ENCODE data around the gene TUFM. TPM values are rescaled to one million over a fixed set of nuclear protein-coding genes. Genes with fewer than 3 reads are reported as not detected.

The TUFM gene
- total RNA-seq: 134 TPM

DNA sequence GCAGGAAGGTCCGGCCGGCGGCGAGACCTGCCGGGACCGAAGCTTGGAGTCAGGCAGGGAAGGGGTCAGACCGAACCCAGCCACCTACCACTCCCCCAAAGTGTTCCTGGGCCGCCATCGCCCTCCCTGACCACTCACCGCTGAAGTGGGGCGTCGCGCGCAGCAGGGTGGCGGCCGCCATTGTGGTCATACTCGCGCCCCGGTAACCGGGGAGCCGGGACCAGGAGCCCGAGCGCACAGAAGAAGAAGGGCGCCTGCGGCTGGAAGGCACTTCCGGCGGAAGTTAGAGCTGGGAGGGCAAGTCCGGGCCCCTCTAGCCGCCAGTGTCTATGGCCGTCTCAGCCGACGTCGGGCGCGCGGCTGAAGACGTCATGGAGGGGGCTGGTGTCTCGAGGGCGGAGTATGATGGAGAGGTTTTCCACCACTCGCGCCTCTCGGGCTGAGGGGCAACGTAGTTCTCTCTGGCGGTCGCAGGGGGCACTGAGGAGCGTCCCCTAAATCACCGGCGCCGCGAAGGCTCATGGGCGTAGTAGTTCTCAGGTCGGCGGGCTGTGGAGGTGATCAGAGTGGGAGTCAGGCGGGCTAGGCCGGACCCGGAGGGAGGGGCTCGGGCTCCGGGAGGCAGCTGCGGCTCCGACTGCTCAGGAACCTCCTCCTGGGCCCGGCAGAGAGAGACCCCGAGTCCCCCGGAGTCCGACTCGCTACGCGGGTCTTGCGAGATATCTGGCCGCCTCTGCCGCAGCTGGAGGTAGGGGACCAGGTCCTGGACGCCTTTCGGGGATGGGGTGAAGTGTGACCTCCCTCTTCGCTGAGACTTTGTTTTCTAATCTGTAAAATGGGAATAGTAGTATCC lies at the start of gene TUFM:
TUFM (minus strand) TSS at position 269 of the 853 bp plus-strand sequence; CDS start at position 190, 79 bp downstream.

DNA sequence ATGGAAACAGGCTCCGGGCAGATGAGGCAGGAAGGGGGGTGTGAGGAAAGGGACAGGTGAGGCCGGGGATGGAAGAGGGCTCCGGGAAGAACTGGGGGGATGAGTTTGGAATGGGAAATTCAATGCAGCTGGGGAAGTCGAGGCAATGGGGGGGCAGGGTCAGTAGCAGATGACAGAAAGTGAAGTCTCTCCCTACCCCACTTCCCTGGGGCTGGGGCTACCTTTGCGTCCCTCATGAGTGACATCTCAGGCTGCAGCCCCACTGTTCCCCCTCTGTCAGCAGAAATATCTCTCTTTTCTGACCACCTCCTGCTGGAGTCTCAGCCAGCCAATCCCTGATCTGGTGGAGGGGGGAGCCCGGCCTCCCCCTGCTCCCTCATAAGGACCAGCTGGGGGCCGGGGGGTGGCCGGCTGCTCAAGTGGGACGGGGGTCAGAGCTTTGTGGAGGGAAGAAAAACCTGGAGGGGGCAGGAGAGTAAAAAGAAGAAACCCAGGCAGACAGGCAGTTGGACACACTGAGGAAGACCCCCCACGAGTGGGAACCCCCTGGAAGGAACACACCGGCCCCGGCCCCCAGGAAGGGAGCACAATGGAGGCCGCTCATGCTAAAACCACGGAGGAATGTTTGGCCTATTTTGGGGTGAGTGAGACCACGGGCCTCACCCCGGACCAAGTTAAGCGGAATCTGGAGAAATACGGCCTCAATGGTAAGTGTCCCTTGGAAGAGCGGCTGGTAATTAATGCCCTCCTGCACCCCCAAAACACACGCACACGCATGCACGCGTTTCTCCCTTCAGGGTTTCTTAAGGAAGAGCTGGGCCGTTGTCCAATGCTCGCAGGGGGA lies 32.2 kb upstream of the TUFM start, which contains the start of gene ATP2A1:
ATP2A1 (plus strand) TSS at position 406 of the 844 bp plus-strand sequence; CDS start at position 590, 184 bp downstream.

DNA sequence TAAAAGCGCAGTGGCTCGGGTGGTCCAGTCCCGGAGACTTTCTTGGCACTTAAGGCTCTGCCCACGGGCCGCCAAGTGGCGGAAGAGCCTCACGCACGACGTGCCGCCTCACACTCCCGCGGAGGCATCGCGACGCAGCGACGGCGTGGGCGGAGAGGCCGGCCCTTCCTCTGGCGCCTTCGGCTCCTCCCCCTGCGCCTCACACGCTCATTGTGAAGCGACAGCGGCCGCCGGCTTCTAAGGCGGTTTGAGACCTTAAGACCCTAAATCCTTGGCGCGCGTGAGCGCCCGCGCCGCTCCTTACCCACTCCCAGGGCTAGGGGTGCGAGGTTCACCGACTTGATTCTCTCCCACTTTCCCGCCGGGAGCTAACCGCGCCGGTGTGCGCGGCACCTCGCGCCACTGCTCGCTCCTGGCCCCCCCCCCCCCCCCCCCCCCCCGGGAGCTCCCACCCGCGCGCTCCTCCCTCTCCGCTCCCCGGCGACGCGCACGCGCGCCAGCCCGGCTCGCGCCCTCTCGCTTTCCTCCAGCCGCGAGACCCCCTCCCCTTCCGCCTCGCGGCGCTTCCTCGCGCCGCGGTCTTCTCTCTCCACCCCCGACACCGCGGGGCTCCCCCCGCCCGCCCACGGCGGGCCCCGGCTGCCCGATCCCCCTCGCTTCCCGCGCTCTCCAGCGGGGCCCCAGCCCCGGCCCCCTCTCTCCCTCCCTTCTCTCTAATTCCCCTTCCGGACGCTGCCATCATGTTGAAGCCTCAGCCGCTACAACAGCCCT lies 23.4 kb downstream of the TUFM start, which contains the start of gene ATXN2L:
ATXN2L (plus strand) TSS at position 480 of the 771 bp plus-strand sequence; CDS start at position 741, 261 bp downstream.

Small RNA genes within 50 kb of the gene (small RNA-seq; reads per million reads assigned to genes)
- not detected for gene RF00416 (ENCODE audit: low replicate concordance)

Other genes starting within 250 kb of the TUFM start
- 0.47 TPM for gene SULT1A2, start 249.3 kb downstream of the TUFM start, total RNA-seq
- gene SULT1A1, start 236.3 kb downstream of the TUFM start, total RNA-seq: 31.4 TPM
- 0.70 TPM for gene NPIPB8, start 208.3 kb downstream of the TUFM start, total RNA-seq
- 279 TPM for gene EIF3C, start 134.9 kb downstream of the TUFM start, total RNA-seq
- 2.9 TPM for gene NPIPB9, start 94.6 kb downstream of the TUFM start, total RNA-seq
- gene ATXN2L, start 23.3 kb downstream of the TUFM start, total RNA-seq: 57.9 TPM
- gene SH2B1, start 17.5 kb upstream of the TUFM start, total RNA-seq: 35.4 TPM
- gene ATP2A1, start 32.1 kb upstream of the TUFM start, total RNA-seq: 157 TPM
- 39.3 TPM for gene RABEP2, start 78.9 kb upstream of the TUFM start, total RNA-seq
- 1.6 TPM for gene CD19, start 85.6 kb upstream of the TUFM start, total RNA-seq
- 27.7 TPM for gene NFATC2IP, start 104.6 kb upstream of the TUFM start, total RNA-seq
- 45.5 TPM for gene SPNS1, start 128.4 kb upstream of the TUFM start, total RNA-seq
- gene LAT, start 138.7 kb upstream of the TUFM start, total RNA-seq: 5.4 TPM